Breast epithelium (tissue), 4 donors: Measurements from ENCODE around the gene RNF138. TPM values are rescaled to one million over a fixed set of nuclear protein-coding genes. Genes with fewer than 3 reads are reported as not detected.

Source experiments
- DNase-seq, 2 donors: peaks; one replicate each; pipeline ENCODE4 v3.0.0-alpha.2; 2019; ENCODE audit warnings: low spot score in 2 of 2
- H3K27ac ChIP-seq, 2 donors: fragments of 200-600 bp; sonication (generic) in 1 of 2; one replicate each; pipeline ENCODE4 v1.5.1; 2016 to 2019; ENCODE audit warnings: mild to moderate bottlenecking in 1 of 2
- H3K27me3 ChIP-seq, 2 donors: fragments of 200-600 bp; sonication (generic) in 1 of 2; one replicate each; pipeline versions ENCODE4 v1.5.1 to v1.6.0; 2017 to 2019; ENCODE audit warnings: control low read depth in 1 of 2, mild to moderate bottlenecking in 1 of 2
- H3K36me3 ChIP-seq: fragments of 200-600 bp; one replicate; pipeline ENCODE4 v1.5.1; 2019
- H3K4me1 ChIP-seq, 2 donors: fragments of 200-600 bp; sonication (generic); one replicate each; pipeline ENCODE4 v1.5.1; 2016 to 2019; ENCODE audit warnings: control low read depth in 1 of 2
- H3K4me3 ChIP-seq, 3 donors: fragments of 200-600 bp; sonication (generic); 1 replicate in 2 of 3; 2 replicates in 1 of 3; pipeline ENCODE4 v1.5.1; 2016 to 2019; ENCODE audit warnings: mild to moderate bottlenecking in 3 of 3, moderate library complexity in 2 of 3
- H3K9me3 ChIP-seq, 2 donors: fragments of 200-600 bp; sonication (generic) in 1 of 2; one replicate each; pipeline ENCODE4 v1.5.1; 2016 to 2019; ENCODE audit warnings: control low read depth in 1 of 2
- CTCF ChIP-seq, 3 donors: fragments of 450-650 bp; IDR thresholded peaks; one replicate each; pipeline ENCODE4 v1.5.1; 2016 to 2017; ENCODE audit warnings: antibody characterized with exemption in 3 of 3, mild to moderate bottlenecking in 3 of 3, moderate library complexity in 3 of 3
- POLR2A ChIP-seq: fragments of 450-650 bp; IDR thresholded peaks from one replicate; pipeline ENCODE4 v1.6.1; 2016; ENCODE audit warnings: antibody characterized with exemption, mild to moderate bottlenecking, moderate library complexity
- POLR2AphosphoS5 ChIP-seq, 3 donors: sonication (generic); formaldehyde crosslinking; IDR thresholded peaks; one replicate each; pipeline ENCODE4 v1.6.1; 2017; ENCODE audit warnings: antibody characterized with exemption in 3 of 3
- intact Hi-C: fragments of 100-400 bp; cut with DNase I; formaldehyde crosslinking; loops from one replicate; pipeline ENCODE4 v1.15.1; 2023; ENCODE audit warnings: low total_unique reads
- total RNA-seq, 3 donors: library from RNA; depleted of rRNA; stranded (reverse); fragments of >200 nt; gene quantifications; one replicate each; pipeline ENCODE4 v1.1.0, GENCODE V29; 2016

Gene RNF138
- total RNA-seq, 3 donors from 2014 or later: 14.1 to 20.8 (median 20.0) TPM

- Histone ChIP-seq H3K27ac (no peak overlapping the region), H3K4me1 (peaks cover 0 to 4% of the 10 kb centered on the region in 2 donors), H3K27me3 (no peaks in the 10 kb centered on the region), H3K36me3 (no peaks in the 10 kb centered on the region), H3K9me3 (no peaks in the 10 kb centered on the region), H3K4me3 (no peak overlapping the region)
- DNase-seq: no peak
- TF ChIP-seq CTCF (IDR thresholded peaks at IDR 0.05): no peak
- TF ChIP-seq POLR2A: no peak
- no peak for TF ChIP-seq POLR2AphosphoS5 (IDR thresholded peaks at IDR 0.05)
- intact Hi-C loops: no loop called here
These were observed 4.2 kb downstream of the RNF138 start for GRCh38 chr18:32095900-32096229.

GRCh38 chr18:32096946-32097345, 5.3 kb downstream of the RNF138 start:
- H3K4me1 ChIP-seq: peaks cover 0 to 4% of the 10 kb centered on the region in 2 donors
- no peak for TF ChIP-seq POLR2A
- no peak for TF ChIP-seq POLR2AphosphoS5 (IDR thresholded peaks at IDR 0.05)
- TF ChIP-seq CTCF (IDR thresholded peaks at IDR 0.05): no peak
- intact Hi-C loops: no loop called here

GRCh38 chr18:32104516-32104915, 12.8 kb downstream of the RNF138 start:
- no peaks in the 10 kb centered on the region for H3K27me3 ChIP-seq
- TF ChIP-seq POLR2A: no peak
- TF ChIP-seq POLR2AphosphoS5 (IDR thresholded peaks at IDR 0.05): no peak
- TF ChIP-seq CTCF (IDR thresholded peaks at IDR 0.05): no peak
- H3K27ac ChIP-seq: no peak overlapping the region
- no peaks in the 10 kb centered on the region for H3K36me3 ChIP-seq
- no peak for DNase-seq
- no peak overlapping the region for H3K4me3 ChIP-seq
- intact Hi-C loops: no loop called here
- H3K4me1 ChIP-seq: no peaks in the 10 kb centered on the region
- no peaks in the 10 kb centered on the region for H3K9me3 ChIP-seq

More at GRCh38 chr18:32096946-32097345, 5.3 kb downstream of the RNF138 start:
- no peak overlapping the region for H3K27ac ChIP-seq
- no peaks in the 10 kb centered on the region for H3K36me3 ChIP-seq
- DNase-seq: no peak
- H3K4me3 ChIP-seq: no peak overlapping the region
- no peaks in the 10 kb centered on the region for H3K9me3 ChIP-seq
- no peaks in the 10 kb centered on the region for H3K27me3 ChIP-seq

GRCh38 chr18:32110005-32110404, 18.3 kb downstream of the RNF138 start:
- H3K4me1 ChIP-seq: no peaks in the 10 kb centered on the region
- no peak for TF ChIP-seq POLR2A
- no peak for TF ChIP-seq POLR2AphosphoS5 (IDR thresholded peaks at IDR 0.05)
- no peak for TF ChIP-seq CTCF (IDR thresholded peaks at IDR 0.05)
- no peak overlapping the region for H3K27ac ChIP-seq
- intact Hi-C loops: no loop called here
- H3K36me3 ChIP-seq: no peaks in the 10 kb centered on the region
- no peaks in the 10 kb centered on the region for H3K9me3 ChIP-seq
- H3K27me3 ChIP-seq: no peaks in the 10 kb centered on the region
- no peak for DNase-seq
- H3K4me3 ChIP-seq: no peak overlapping the region

GRCh38 chr18:32111706-32112105, 20.0 kb downstream of the RNF138 start:
- intact Hi-C loops: no loop called here
- H3K9me3 ChIP-seq: no peaks in the 10 kb centered on the region
- no peaks in the 10 kb centered on the region for H3K4me1 ChIP-seq
- no peak for DNase-seq
- no peaks in the 10 kb centered on the region for H3K27me3 ChIP-seq
- no peaks in the 10 kb centered on the region for H3K36me3 ChIP-seq
- TF ChIP-seq CTCF (IDR thresholded peaks at IDR 0.05) (no peak), POLR2A (no peak), POLR2AphosphoS5 (IDR thresholded peaks at IDR 0.05) (no peak)
- H3K4me3 ChIP-seq: no peak overlapping the region
- no peak overlapping the region for H3K27ac ChIP-seq
